HG03108 (cell line): ENCODE measurements around the gene TBR1.

ENCODE experiments used
- ATAC-seq: cut with Tn5 transposase; IDR thresholded peaks from one replicate; pipeline ENCODE4 v1.9.1; 2021; ENCODE audit warnings: moderate library complexity; ENCODE audit not compliant: unreplicated experiment

The TBR1 gene

DNA sequence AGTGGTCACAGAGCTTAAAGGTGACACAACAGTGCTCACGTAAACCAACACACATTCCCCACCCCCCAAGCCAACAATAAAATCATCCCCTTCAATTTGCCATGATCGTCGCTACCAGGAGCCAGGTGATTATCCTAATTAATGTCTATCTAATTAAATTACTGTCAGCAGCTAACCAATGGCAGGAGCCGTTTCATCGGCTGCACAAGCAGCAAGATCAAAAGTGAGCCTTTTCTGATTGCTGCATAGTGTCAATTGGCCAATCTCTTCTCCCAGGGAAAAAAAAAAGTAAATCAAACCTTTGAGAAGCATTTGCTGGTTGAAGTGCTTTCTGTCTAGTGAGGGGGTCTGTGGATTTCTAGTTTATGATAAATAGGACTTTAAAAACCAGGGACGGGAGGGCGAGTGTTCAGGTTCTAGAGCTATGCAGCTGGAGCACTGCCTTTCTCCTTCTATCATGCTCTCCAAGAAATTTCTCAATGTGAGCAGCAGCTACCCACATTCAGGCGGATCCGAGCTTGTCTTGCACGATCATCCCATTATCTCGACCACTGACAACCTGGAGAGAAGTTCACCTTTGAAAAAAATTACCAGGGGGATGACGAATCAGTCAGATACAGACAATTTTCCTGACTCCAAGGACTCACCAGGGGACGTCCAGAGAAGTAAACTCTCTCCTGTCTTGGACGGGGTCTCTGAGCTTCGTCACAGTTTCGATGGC lies at the start of gene TBR1:
Gene TBR1 (plus strand): TSS at position 311 of the 721 bp plus-strand sequence. CDS start 114 bp downstream, at position 425.
- ATAC-seq = no peak

DNA sequence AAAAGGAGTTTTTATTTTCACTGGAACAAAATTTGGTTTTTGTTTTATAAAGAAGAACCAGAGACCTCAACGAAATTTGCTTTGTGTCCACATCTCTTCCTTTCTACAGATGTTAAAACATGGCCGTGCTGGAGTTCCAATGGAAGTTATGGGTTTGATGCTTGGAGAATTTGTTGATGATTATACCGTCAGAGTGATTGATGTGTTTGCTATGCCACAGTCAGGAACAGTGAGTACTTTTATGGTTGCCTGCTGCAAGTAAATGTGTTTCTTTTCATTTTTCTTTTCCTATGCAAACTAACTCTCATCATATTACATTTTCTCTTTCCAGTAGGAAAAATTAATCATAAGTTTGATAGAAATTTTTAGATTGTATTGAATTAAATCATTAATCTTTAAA lies 48.4 kb upstream of the TBR1 start:
- no peak for ATAC-seq

DNA sequence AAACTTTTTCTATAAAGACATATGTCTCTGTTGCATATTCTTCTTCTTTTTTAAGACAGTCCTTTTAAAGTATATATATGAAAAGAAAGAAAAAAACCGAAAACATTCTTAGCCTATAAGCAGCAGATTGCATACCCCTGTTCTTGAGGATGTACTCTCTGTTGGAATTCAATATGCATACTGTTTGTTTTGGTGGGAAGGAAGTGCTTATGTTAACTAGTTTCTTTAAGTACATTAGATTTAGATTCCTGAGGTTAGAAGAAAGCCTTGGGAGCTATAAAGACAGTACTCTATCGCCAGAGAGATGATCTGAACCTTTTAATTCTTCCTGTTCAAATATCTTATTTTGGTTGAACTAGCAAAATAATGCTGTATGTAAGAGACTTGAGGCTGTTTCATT lies 46.8 kb upstream of the TBR1 start:
- no peak for ATAC-seq

DNA sequence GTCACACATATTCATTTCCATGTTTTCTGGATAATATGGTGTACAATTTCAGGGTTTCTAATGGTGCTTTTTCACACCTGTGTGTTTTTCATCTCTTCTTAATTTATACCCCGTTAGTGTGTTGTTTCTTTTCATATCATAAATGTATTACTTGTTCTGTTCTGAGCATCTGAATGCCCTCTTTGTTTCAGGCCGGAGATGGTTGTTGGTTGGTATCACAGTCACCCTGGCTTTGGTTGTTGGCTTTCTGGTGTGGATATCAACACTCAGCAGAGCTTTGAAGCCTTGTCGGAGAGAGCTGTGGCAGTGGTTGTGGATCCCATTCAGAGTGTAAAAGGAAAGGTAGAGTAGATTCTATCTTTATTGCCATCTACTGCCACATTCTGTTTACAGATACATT lies 45.1 kb upstream of the TBR1 start:
- no peak for ATAC-seq

DNA sequence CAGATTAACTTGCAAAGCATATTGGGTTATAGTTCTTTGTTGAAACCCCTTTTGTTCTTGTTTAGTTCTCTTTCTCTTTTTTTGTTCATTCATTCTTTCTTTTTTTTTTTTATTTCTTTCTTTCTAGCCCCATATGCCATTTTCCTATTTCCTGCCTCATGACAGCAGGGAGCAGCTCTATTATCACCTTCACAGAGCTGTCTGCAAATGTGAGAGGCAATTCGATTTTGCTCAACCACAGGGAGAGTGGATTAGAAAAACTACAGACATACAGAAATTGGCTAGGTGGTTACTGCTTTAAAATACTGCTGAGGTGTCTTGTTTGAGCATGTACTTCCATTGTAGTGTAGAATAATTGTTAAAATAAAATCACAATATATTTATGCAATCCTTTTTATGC lies 44.2 kb upstream of the TBR1 start:
- ATAC-seq = no peak

DNA sequence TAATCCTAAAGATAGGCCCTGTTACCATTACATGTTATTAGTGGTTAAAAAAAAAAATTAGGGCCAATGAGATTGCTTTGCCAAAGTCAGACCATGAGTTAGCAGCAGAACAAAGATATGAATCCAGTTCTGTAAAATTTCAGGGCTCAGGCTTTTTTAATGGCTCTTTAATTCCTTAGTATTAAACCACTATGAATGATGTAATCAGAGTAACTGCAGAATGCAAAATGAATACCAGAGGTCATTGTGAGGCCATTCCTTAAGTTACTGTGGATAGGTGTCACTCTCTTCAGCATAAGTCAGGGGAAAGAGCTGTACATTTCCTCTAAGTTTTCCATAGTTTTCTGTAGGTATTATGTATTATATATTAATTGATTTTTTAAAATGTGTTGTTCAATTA lies 42.2 kb upstream of the TBR1 start:
- no peak for ATAC-seq

DNA sequence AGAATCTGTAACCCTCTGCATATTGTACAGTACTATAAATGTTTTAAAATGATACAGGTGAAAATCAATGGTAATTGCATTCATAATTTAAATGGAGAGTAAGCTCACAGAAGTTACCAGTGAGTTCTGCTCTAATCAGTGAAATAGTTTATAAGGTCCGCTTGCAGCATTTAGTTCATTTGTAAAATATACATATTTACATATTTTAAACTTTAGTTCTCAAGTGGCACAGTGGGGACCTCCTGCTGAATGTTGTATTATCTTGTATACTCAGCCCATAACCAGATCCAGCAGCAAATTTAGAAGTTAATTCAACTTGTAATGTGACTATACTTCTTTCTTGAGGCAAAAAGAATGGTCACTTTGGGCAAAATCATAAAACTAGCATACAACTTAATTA lies 41.7 kb upstream of the TBR1 start:
- no peak for ATAC-seq

DNA sequence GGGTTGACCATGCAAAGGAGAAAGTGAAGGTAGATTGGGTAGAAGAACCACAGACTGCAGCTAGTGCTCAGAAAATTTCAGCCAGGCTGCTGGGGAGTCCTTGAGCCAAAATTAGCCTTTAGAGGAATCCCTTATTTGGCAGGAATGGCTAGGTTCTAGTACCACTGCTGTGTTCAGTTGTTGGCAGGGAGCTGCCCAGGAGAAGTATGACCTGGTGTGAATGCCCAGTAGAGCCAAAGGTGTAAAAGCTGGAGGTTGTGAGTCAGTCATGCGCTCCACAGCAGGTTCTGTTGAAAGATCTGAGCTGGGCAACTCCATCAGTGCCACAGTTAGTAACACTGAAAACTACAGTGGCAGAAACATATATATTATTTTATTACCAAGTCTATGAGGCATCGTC lies 36.4 kb upstream of the TBR1 start:
- ATAC-seq = no peak

DNA sequence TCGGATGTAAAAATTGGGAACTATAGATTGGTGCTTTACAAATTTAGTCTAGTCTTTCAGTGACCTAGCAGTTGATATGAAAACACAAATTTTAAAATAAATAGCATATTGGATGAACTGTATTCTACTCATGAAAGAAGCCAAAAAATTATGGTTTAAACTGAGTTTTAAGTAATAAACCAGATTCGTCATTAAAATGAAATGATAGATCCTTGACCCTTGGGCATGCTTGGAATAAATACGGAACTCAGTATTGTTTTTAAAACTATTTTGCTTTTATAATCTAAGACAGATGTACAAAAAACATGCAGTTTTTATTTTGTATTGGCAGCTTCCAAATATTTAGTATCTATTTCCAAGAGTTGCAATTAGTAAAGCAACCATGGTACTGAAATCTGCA lies 34.6 kb upstream of the TBR1 start:
- ATAC-seq = no peak

DNA sequence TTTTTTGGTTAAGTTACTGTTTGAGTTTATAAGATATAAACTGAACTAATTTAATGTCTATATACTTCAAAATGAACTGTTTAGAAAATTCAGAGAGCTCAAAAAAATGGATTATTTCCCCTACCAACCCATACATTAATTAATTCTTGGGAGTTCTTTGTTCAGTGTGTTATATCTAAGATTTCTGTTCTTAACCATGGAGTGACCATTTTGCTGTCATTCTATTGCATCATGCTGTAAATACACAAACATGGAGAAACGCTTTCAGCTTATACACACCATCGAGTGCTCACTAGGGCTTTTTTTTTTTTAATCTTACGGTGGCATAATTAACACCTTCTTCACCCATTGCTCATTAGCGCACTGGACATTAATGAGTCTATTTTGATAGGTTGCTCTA lies 33.4 kb upstream of the TBR1 start:
- ATAC-seq = no peak

DNA sequence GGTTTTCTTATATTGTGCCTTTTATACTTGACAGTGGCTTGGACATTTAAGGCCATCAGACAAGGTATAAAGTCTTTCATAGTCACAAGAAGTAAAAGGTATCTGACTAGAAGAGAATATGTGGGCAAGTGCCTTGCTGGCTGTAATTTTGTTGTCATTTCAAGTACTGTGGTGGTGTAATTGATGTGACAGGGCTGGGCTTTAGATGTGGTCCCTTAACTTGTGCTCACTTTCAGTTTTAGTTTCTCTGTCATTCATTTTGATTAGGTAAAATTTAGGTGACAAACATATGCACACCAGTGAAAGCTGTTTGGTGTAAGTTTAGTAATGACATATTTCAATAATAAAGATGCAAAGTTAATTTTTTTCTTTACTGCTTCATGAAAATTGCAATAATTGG lies 31.2 kb upstream of the TBR1 start:
- ATAC-seq = peak; percentile 72

DNA sequence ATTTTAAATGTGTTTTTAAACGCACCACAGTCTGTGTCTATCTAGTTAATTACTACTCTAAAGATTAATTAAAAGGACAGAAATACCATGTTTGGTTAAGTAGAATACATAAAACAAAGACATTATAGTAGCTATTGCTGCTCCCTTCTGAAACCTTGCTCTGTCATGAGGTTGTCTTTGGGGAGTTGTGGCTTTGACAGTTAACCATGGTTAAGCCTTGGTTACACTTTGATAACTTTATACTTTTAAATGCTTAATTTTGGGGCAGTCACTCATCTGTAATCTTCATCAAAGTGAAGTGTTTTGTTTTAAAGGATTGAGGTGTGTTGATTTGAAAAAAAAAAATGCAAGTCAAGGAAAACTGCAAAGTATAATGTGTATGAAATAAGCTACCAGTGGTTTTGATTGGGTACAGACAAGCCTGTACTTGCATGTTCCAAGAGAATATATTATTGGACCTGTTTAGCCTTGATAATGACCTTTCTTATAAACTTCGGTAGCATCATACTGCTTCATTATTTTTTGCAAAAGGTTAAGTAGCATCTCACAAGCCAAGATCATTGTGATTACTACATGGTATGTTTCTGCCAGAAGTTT lies 29.8 kb upstream of the TBR1 start:
- peak; percentile 83 for ATAC-seq

DNA sequence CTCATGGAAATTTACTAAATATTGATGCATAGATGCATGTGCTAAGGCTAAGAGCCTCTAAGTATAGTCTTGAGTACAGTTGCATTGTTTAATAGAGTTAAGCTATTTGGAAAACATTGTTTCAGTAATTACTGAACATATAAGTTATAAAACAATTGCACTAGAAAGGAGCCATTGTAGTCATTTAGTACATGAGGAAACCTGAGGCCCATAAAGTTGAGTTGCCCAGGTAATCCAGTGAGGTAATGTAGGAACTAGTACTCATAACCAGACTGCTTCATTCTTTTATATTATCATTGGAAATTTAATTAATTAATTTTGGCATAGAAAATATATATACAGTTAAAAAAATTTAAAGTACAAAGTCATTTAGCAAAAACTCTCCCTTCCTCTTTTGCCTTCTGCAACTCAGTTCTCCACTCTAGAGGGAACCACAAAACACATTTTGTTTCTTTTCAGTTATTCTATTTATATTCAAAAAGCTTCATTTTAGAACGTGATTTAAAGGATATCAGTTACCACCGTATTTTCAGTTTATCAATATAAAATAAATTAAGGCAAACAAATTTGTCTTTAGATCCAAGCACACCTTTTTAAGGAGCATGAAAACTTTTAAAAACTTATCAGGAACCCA lies 27.8 kb upstream of the TBR1 start:
- ATAC-seq = no peak

DNA sequence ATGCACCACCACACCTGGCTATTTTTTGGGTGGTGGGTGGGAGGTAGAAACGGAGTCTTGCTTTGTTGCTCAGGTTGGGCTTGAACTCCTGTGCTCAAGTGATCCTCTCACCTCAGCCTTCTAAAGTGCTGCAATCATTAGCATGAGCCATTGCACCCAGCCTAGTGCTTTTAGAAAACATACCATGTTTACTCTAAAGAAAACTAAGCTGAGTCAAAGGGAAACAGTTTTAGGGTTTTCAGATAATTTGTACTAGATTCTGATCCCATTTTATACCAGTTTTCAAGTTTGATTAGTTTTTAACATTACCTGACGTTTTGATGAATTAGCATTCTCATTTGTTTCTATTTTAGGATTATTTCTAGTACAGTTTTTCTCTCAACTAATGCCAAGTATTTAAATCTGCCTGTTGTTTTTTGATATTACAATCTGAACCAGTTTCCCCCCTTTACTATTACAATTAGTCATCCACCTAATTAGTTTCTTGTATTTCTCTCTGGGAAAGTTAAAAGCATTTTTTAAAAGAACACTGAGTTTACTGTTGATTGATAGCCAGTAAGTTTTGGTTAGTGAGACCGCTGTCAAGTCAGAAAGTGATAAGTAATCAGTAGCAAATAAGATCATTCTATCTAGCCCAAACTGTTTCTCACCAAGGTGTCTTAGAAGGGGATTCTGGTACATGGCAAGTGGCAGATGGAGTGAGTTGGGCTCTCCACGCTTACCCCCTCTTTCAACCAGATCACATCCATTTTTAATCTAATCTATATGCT lies 24.2 kb upstream of the TBR1 start:
- ATAC-seq = no peak

DNA sequence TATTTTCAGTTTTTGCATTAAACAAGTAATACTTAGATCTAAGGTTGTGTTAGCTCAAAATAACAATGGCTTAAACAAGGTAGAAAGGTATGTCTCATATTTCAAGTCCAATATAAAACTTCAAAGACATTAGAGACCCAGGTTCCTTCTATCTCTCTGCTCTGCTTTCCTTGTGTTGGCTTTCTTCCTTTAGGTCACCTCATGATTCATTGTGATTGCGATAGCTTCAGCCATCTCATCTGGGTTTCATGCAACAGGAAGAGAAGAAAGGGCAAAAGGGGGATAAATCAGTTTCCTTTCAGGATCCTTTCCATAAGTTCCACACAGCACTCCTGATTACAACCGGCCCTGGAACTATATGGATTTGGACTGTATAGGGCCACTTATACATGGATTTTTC lies 16.0 kb upstream of the TBR1 start:
- no peak for ATAC-seq

DNA sequence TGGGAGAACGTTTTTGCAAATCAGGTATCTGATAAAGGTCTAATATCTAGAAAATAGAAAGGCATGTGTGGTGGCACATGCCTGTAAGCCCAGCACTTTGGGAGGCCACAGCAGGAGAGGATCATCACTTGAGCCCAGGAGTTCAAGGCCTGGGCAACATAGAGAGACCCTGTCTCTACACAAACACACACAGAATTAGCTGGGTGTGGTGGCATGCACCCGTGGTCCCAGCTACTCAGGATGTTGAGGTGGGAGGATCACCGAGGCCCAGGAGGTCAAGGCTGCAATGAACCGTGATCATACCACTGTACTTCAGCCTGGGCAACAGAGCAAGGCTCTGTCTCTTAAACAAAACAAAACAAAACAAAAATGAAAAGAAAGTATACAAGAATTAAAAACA lies 13.8 kb upstream of the TBR1 start:
- no peak for ATAC-seq

DNA sequence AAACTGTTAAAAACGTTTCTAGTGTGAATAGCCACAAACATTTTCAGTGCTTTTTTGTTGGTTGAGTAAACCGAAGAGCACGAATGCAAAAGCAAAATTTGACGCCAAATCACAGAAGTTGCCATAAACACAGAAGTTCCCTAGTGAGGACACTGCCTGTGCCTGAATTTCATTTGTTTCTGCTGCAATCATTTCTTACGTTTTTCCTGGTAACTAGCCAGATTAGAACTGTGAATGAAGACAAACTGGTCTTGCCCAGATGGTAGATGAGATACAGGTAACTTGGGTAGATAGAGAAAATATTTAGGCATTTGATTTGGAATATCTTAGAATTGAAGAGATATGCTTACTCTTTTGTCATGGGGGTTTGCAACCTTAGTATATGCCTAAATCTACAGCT lies 9.8 kb upstream of the TBR1 start:
- no peak for ATAC-seq

DNA sequence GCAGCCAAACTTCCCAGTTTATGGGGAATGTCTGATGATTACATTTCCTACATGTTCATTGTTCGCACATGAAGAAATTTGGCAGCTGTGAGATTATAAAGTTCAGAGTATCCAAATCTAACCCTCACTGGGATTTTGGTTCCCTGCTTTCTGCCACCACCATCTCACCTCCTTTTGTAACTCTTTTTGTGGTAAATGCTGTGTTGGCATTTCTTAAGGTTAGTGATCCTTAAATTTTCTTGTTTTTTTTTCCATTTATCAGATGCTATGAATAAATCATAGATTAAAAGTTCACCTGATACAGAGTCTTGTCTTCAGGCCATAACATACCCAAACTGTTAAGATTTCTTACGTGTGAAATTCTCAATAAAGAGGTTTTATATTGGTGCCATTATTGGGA lies 8.5 kb upstream of the TBR1 start:
- ATAC-seq = no peak

DNA sequence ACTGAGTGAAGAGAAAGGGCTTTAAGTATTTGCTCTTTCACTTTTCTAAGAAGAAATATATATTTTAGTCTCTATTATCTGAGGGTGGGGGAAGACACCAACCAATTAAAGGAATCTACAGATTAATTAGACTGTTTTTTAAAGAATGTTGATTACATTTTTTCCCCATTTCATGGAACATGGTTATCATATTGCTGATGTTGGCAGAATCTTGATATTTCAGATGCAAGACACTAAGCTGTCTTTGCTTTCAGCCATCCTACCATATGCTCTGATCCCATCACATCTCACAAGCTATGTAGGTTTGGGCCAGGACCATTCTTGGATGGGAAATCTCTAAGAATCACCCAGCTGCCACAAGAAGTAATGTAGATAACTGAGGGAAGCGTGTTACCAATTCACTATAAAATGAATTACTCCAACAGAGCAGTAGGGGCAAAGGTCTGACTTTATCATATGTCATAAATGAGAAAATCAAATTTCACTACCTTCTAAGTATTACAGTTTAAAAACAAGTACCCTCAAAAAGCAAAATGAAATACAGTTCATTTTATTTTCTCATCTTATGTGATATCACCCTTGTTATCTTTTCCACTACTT lies 6.7 kb upstream of the TBR1 start:
- no peak for ATAC-seq

DNA sequence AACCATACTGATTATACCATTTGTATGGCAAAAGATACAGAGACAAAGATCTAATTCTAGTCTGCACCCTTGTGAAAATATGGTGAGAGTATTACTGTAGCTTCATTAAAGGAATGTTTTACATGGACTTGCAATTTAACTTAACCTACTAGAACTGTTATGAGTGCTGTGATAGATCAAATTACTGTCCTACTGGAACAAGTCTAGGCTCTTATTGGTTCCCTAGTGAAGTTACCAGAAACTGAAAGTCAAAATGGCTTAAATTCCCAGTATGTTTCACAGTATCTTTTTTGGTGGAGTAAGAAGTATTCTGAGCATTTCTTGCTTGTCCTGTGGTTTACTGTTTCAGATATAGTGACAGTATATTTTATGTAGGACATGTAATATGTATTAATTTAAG lies 3.8 kb upstream of the TBR1 start:
- no peak for ATAC-seq
